Fibroblast of peridontal ligament (primary cell): ENCODE measurements around the gene TRPV6.

Experiments
- DNase-seq: peaks from one replicate; pipeline ENCODE4 v3.0.0-alpha.2; 2010; ENCODE audit errors: extremely low read depth

TRPV6 gene

DNA sequence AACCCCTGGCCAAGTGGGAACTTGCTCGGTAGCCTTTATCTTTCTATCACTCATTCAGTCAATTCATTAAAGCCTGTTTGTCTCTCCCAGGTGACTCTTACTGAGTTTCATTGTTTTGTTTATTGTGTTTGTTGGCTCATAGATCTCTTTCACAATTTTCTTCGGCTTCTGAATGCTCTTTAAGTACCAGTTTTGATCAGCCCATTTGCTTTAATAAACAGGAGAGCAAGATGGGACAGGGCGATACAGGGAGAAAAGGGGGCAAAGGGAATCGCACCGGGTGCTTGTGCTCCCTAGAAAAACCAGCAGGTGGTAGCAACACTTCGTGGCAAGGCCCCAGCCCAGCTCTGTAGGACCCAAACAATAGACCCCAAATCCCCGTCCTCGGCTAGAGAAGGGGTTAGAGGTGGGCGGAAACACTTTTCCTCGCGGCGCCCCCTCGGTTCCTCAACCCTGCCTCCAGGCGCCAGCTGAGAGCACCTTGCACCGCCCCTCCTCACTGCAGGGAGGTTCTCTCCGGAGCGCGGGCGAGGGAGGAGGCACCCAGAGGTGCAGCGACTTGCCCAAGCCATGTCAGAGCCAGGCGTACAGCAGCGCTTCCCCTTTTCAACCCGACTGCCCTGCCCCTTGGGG lies 31.7 kb downstream of the TRPV6 start:
- peak; percentile 61 for DNase-seq

DNA sequence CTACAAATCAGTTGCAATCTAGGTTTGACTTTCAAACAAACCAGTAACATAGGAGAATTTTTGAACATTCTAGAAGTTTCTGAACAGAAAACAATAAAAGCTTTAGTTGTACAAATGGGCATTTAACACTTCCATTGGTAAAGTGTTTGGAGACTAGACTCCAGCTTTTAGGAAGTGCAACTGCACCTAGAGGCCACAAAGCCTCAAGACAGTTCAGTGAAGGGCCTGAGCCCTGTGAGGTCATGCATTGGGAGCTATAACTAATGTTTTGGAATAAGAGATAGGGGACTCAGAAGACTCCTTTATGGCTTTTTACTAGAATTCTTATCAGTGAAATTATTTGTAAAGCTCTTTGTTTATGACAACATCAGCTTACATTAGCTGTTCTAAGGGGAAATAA lies 33.6 kb downstream of the TRPV6 start:
- no peak for DNase-seq

DNA sequence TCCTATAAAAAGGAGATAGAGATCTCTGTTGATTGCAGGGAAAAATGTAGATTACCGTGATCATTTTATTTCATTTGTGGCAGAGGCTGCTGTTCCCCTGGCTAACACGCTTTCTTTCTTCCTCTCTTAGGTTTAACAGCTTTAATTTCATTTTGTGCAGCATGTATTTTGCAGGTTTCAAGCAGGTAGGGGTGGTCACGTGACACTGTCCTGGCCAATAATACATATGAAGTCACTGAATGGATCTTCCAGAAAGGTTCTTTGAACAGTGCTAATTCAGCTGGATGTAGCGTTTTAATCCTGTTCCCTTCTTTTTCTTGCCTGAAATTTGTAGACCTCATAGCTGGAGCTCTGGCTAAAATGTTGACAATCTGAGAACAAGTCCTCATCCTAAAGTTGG lies 34.3 kb downstream of the TRPV6 start:
- DNase-seq, result no peak

DNA sequence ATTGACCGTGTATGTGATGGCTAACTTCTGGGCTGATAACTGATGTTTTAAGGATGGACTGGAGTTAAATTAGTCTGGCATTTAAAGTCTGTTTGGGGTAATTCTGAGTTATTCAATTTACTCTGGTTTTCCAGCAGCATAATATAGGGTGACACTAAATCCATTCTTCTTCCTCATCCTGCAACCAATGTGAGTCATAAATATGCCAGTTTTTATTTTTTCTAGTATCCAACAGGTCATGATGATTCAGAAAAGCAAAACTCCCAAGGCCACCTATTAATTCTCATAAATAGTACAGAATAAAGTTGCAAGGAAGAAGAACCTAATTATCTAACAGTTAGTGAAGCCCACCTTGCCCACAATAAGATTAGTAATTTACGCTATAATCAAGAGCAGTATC lies 38.2 kb downstream of the TRPV6 start:
- no peak for DNase-seq

DNA sequence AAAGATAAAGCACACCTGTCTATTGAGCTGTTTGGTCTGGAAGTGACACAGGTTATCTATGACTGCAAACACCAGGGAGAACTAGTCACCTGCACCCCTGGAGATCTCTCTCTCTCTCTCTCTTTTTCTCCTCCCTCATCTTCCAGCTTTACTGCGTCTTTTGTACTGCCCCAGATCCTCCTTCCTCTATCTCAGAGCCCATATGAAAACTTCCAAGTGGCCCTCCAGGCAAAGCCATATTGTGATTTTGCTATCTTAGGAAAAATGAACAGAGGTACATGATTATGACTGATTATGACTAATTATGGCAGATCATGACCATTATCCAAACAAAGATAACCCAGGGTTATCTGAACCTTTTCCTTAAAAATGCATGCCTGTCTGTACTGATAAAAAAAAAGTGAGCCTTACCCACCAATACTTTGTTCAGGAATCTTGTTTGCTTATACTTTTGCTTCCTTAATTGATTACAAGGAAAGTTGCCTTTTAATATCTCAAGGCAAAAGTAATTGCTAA lies 43.2 kb downstream of the TRPV6 start:
- DNase-seq, result no peak

DNA sequence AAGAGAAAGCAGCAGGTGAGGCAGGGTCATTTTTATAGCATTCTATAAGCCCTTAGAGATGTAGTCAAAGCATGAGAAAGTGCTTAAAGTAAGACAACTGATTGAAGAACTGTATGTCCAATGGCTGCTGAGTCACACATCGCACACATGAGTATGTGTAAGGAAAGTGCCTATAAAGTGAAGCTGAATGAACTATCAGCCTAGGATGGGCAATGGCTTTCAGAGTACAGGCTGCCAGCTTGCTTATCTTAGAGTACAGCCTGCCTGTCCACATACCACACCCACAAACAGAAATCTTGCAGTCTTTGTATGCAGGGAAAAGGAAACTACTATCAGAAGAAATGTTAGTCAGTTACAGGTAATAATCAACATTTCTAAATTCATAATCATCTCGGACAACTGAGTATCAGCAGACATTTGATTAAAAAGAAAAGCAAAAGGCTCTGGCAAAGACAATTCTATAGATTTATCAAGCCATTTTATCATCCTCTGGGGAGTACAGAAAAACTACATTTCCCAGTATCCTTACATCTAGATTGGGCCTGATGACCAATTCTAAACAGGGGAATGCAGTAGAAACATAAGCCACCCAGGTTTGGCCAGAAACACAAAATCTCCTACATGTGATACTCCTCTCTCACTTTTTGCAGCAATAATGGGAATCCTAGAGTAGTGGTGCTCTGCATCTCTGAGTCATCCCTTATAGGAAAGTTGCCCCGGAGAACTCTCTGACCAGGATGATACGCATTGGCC lies 46.9 kb downstream of the TRPV6 start:
- DNase-seq, result no peak

DNA sequence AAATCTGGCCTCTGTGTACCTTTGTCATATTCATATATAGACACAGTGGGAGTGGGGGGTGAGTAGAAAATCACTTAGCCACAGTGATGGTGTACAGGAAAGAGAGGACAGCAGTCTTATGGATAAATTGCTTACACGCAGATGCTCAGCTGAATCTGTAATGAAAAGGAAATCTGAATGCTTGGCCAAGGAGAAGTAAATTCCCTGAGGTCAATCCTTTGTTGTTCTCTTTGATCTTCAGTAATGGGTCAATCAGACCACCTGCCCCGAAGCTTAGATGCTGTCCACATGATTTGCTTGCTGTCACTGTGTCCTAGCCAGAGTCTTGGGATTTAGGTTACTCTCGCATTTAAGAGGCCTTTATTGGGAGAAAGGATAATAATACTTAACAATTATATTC lies 49.1 kb downstream of the TRPV6 start:
- no peak for DNase-seq

DNA sequence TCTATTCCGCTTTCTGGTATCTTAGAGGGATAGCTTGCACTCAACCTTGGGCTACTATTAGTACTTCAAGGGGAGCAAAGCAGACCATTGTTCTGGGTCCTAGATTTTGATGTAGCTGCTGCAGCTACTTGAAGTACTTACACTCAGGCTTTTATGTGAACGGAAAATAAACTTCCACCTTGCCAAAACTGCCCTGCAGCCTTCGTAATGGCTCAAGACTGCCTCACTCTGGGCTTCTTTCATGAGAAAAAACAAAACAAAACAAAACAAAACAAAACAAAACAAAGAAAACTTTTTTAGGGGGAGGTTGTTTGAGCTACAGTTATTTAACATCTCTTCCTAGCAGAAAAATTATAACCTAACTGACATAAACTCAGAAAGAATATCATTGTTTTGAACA lies 50.1 kb downstream of the TRPV6 start:
- no peak for DNase-seq

DNA sequence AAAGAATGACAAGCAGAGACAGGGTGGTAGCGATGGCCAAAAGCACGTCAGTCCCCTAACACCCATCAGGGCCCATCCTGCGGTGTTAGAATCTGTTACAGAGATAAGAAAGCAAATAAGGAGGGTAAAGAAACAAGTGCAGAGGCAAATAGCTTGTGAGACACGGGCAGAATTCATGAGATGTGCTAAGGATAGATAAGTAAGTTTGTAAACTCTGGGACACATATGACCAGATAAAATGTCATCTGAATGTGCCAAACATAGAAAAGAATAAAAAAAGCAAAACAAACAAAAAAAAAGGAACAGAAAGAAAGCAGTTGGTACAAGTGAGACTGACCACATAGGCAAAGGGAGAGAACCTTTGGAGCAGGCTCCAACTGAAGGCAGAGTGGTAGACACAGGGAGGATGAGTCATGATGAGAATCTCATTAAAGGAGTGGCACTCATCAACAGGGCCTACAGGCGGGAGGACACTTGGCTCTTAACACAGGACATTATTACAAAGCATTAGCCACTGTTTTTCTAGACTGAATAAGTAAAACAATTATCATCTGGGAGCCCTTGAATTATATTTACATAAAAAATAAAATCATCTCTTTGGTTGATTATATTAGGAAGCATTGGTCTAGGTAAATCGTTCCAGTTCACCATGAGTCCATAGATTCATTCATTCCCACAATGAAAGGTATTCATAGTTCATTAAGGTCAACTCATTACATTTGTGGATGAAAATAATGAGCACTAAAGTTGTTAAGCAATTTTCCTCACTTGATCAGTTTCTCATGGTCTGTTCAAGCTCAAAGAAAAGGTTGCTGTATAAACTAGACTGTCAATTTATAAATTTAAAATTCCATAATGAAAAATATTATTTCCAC lies 52.1 kb downstream of the TRPV6 start:
- DNase-seq, result no peak

DNA sequence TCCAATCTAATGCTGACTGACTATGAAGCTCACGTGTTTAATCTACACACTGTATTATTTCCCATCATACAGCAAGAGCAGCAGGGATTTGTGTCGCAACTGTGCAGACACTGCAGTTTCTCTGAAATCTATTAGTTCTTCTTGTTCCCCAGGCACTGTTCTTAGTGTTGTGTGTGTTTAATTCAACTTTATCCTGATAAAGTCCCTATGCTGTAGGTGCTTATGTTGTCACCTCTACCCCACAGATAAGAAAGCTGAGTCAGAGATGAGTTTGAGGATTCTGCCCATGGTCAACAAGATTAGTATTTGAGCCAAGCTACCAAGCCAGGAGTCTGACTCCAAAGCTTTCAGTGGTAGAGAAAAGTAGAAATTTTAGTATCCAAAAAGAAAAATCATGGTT lies 53.1 kb downstream of the TRPV6 start:
- DNase-seq, result no peak

DNA sequence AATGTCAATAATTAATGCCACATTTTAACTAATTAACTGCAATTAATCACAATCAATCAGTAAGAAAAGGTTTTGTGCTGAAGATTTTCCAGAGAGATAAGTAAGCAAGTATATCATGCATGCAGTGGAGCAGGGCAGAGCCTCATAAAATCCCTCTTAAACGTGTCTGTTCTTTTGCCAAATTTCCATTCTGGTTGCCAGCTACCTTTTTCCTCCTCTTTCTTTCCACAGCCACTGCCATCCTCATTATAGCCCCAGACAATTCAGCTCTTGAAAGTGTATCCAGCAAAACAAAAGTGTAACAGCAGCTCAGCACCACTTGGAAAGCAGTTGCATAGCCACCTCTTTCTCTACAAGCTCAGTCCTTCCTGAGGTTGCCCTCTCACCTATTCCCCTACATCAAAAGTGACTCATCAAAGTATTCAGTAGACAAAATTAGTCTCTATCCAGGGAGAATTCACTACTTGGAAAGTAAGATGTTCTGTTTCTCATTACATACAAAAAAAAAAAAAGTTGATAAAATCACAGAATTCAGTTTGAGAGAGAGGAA lies 57.5 kb downstream of the TRPV6 start:
- no peak for DNase-seq

DNA sequence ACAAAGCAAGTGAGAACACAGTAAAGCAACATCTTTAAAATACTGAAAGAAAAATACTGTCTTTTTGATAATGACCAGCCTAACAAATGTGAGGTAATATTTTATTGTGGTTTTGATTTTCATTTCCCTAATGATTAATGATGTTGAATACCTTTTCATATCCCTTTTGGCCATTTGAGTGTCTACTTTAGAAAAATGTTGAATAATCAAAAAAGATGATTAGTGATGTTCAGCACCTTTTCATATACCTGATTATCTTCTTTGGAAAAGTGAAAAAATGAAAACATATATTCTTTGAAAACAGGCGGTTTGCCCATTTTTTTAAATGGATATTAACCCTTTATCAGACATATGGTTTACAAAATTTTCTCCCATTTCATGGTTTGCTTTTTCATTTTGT lies 62.8 kb downstream of the TRPV6 start:
- no peak for DNase-seq
